Dermis microvascular lymphatic vessel endothelial cell (primary cell): ENCODE results near the gene GLCE. TPM values are rescaled to one million over a fixed set of nuclear protein-coding genes. Genes with fewer than 3 reads are reported as not detected.
"Not testable (repeated sequence)": the region's sequence is repeated elsewhere in the genome, so short reads cannot be mapped to it uniquely, and the experiment has no call there.

Source experiments
- DNase-seq, 2 donors: peaks; one replicate each; pipeline versions ENCODE4 v3.0.0 to v3.0.0-alpha.2; 2010; ENCODE audit warnings: low read depth in 2 of 2
- total RNA-seq: library from RNA; depleted of rRNA; stranded (reverse); fragments of >200 nt; gene quantifications from 2 replicates; pipeline ENCODE4 v1.2.1, GENCODE V29; 2014

GLCE gene
- total RNA-seq, 1 donor from 2014 or later: 68.7 TPM

DNA sequence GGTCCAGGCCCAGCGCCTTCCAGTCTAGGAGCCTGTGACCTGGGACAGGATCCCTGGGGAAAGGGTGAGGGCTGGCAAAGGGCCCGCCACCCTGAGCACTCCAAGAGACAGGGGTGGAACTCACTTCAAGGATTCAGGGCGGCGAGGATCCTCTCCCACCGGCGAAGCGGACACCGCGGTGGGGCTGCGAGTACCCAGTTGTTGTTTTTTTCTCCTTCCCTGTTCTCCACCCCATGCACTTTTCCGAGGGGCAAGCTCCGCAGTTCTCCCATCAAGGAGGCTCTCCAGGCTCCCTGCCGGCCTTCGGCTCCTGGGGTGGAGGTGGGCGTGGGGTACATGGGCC is 137.9 kb downstream of the GLCE start:
- DNase-seq: no peak

DNA sequence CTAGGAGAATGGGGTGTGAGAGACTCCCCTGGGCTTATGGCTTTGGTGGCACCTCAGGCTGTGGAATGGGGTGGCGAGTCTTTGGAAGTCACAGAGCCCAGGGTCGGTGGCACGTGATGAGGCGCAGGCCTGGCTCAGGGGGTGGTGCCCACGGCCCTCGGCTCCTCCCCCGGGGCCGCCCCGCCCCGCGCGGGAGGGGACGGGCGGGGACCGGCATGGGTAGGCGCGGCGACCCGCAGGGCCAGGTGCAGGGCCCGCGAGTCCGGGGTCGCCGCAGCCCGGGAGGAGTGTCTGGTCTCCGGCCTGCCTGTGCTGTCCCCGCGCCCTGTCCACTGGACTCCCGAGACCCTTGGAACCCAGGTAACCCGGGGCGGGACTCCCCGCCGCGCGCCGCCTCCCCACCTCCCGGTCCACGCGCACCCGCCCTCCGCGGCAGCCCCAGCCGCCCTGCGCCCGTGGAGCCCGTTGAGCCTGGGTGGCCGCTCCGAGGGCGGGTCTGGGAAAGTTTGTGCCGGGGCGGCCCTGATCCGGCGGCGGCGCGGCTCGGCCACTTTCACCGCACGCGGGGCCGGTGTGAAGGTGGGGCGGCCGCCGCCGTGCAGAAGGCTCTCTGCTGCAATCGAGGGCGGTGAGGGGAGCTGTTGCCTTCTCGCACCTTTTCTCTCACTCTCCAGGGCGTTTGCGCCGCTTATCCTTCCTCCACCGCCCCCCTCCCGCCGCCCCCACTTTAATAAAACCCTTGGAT is 138.4 kb downstream of the GLCE start, which contains the start of gene PAQR5:
TSS of gene PAQR5 (plus strand) at position 216 of the 745 bp plus-strand sequence. CDS start 61,169 bp downstream, outside the sequence.
- DNase-seq: peak in 1 of 2 donors; percentile 17

DNA sequence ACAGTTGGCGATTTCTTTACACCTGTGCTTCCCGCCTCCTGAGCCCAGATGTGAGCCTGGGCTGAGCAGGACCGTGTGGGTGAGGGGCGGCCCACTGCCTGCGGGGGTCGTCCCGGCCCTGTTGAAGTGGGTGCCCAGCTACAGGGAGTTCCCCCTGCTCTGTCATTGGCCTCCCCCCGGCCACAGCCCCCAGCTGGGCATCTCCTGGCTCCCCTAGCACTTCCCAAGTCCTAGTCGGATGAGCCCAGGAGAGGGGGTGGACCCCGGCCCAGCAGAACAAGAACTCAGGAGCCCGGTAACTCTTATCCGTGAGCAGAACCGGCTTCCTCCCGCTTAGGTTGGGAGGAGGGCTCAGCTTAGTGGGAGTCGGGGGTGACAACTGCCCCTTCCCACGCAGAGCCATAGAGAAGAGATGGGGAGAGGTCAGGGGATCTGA is 139.0 kb downstream of the GLCE start:
- no peak for DNase-seq

DNA sequence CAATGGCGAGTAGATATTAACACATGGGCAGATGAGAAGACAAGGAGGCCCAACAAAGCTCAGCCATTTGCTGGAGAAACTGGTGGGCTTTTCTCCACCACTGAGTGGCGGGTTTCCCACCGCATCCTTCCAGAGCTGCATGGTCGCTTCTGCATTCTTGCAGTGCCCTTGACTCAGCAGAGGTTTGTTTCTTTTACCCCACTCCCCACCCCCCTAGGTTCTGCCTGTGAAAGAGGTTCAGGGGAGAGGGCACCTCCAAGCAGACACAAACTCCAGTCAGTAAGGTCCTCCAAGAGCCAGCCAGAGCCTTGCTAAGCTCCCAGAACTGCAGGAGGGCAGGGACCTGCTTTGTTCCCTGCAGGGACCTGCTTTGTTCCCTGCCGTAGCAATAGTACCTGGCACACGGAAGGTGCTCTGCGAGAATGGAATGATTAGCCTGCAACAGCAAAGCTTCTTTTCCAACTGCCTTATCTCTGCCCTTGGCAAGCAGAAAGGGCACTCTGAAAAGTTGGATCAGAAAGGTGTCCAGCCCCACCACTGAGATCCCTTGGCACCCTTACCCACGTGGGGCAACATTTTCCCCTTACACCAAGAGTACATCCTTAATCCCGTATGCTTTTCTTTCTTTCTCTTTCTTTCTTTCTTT is 139.6 kb downstream of the GLCE start:
- no peak for DNase-seq

DNA sequence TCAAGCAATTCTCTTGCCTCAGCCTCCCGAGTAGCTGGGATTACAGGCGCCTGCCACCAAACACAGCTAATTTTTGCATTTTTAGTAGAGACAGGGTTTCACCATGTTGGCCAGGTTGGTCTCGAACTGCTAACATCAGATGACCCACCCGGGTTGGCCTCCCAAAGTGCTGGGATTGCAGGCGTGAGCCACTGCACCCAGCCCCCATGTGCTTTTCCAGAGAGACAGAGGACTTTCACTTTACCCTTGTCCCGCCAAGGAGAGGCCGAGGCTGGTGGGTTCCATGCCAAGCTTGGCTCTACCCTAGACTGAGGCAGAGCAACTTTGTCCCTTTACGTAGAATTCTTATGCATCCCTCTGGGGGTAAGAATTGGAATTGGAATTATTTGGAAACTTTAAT is 140.7 kb downstream of the GLCE start:
- not testable (repeated sequence) for DNase-seq

DNA sequence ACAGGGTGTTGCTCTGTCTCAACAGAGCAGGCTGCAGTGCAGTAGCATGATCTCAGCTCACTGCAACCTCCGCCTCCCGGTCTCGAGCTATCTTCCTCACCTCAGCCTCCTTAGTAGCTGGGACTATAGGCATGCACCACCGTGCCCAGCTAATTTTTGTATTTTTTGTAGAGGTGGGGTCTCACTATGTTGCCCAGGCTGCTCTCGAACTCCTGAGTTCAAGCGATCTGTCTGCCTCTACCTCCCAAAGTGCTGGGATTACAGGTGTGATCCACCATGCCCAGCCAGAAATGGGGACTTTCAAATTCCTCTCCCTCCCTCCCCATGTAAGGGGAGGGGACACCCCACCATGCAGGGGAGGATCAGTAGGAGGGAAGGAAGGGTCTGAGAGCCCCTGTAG is 141.7 kb downstream of the GLCE start:
- not testable (repeated sequence) for DNase-seq

DNA sequence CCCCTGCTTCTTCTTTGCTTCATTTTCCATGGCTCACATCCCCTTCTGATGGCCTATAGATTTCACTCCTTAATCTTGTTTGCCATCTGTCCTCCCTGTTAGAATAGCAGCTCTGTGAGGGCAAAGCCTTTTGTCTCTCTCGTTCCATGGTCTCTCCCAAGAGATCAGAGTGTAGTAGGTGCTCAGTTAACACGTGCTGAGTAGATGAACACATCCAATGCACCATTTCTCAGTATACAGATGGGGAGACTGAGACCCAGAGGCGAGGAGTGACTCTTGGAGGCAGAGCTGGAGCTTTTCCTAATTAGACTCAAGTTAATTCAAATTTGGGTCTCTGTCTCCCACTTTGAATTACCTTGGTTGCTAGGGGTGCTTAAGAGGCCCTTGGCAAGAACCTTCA is 142.5 kb downstream of the GLCE start:
- DNase-seq: no peak

DNA sequence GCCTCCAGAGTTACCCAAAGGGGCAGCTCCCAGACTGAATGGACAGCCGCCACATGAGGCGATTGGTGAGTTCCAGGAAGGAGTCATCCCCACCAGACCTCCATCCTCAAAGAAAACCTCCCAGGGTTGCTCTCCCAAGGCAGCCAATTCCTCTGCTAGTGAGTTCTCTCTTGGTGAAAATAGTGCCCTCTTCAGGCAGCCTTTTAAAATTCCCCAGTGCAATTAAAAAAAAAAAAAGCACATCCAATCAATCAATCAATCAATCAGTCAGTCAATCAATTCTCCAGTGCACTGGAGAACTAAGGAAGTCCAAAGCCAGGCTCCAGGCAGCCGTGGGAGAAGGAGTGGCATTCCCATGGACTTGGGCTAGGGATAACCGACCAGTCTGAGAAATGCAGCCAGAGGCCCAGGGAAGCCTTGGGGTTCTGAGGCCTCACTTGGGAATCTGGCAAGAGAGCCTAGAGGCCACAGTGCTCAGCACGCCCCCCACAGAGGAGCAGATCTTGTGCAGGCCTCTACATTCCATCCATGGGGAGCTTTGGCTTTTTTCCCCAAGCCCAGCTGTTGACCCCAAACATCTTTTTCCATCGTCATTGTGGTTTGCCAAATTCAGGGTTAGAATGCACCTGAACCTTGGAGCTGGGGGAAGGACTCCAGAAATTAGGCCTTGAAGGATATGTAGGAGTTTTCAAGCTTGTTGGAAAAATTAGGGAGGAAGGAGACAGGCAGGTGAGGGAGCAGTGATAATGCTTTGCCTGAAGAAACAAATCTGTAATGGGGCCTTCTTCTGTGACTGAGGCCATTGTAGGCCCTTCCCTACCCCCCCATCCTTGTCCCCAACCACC is 143.1 kb downstream of the GLCE start:
- no peak for DNase-seq

DNA sequence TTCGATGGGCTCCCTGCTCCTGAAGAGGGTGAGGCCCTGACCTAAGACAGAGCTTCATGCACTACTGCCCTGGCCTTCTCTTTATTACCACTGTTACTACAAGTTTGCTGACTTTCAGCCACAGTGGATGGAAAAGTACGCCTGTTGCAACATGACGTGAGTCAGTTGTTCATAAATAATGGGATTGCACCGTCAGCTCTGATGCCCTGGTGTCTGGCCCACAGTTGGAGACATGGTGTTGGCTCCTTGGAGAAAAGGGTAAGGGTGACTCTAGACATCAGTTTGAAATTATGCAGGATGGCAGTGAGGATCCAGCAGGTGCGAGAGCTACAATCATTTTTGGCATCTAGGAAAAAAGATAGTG is 143.7 kb downstream of the GLCE start:
- no peak for DNase-seq

DNA sequence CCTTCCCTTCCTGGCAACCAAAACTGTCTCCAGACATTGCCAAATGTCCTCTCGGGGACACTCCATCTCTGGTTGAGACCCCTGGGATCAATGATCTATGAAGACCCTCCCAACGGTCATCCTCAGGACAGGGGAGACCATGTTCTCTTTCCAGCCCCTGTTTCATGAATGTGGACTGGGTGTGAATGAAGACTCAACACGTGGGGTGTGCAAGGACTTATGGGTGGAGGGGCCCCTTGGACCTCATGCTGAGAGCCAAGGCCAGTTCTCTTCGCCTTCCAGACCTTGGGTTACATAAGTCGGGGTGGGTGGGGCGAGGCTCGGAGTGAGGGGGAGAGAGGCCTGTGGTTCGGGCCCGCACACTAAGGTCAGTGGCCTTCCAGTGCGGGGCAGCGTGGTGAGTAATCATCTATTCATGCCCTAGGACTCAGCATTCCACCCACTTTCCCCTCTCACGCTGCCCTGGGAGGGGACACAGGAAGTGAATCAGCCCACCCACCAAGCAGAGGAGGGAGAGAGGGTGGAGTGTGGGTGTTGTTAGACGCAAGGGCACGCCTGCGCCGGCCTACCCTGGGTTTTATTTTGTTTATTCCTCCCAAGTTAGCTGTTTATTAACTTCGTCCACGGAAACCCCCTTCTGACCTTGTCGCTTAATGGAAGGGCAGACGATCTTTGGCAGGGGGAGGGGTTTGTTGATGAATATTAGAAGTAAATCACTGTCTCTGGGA is 144.9 kb downstream of the GLCE start:
- peak in 1 of 2 donors; percentile 66 for DNase-seq

DNA sequence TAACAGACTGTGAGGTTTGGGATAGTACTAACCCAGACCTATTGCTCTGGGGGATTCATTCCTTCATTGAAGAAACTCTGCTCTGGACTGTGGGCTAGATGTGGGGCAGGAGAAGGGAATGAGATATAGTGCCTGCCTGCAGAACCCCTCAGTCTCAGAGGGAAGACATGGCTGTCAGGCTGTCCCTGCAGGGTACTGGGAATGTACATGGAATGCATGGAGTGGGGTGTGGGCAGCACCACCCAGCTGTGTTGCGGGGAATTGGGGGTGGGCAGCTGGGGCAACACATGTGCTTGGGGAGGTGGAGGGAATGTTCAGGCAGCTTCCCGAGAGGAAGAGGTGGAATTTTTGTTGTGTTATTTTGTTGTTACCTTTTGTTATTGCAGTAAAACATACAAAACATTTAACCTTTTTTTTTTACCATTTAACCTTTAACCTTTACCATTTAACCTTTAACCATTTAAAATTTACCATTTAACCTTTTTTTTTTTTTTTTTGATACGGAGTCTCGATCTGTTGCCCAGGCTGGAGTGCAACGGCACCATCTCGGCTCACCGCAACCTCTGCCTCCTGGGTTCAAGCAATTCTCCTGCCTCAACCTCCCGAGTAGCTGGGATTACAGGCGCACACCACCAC is 145.6 kb downstream of the GLCE start:
- no peak for DNase-seq

DNA sequence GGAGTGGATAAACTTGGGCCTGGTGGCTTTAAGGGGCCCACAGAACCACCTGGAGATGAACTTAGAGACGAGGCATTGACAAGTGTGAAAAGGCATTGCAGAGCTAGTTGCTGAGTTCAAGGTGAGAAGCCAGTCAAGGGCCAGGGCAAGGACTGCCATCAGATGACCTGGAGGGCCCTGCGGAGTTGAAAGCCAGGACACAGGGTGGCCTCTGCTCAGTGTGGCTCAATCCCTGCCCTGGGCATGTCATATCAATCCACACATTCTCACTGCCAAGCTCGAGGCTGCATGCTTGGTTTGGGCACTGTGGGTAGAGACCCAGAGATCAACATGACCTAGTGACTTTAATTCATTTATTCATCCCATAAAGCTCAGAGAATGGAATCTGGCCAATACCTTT is 147.5 kb downstream of the GLCE start:
- DNase-seq: no peak

DNA sequence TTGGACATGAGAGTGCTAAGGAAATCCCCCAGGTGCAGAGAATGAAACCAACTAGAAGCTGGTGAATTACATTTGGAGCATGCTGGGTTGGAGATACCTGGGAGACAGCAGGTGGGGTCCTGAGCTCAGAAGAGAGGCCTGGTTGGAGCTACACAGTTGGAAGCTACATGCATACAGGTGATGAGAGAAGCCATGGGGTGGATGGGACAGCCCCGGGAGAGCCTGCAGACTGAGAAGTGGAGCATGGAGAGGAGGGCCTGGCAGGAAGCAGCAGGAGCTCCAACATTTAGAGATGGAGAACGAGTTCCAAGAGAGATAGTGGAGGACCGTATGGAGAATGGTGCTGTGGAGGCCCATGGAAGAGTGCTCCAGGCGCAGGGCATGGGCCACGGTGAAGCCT is 148.5 kb downstream of the GLCE start:
- DNase-seq: no peak

DNA sequence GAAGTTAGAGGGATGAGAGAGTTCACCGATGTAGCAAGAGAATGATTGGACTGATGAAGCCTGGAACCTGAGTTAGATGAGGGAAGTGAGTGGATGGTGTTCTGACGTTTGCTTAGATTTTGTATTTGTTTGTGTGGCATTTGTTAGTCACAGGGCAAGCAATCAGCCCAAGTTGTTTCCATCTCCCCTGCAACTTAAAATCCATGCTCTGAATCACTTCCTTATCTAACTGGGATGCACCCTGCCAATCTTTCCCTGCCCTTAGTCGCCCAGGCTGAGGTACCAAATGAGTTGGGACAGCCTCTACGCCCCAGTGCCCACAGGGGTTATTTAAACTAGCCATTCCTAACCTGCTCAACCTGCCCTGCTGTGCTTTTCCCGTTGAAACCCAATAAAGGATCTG is 150.9 kb downstream of the GLCE start:
- peak in 1 of 2 donors; percentile 11 for DNase-seq

DNA sequence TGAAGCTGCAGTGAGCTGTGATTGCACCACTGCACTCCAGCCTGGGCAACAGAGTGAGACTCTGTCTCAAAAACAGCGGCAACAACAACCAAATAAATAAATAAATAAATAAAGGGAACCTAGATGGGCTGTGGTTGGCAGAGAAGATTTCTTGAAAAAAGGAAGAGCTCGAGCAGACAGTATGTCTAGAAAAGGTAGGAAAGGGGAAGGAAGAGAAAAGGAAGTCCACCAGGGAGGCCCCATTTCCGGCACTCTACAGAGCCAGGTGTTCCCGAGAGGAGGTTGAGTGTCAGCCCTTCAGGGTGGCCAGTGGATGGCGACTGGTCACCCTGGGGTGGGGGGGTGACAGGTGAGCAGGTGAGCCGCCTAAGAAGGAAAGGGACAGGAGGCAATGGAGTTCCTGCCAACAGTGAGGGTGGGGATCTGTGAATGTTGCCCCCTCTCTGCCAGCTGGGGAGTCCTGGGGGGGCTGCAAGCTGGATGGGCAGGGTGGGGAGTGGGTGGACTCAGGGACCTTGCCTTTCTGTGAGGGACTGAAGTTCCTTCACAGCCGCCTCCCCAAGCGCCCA is 153.1 kb downstream of the GLCE start:
- DNase-seq: no peak

DNA sequence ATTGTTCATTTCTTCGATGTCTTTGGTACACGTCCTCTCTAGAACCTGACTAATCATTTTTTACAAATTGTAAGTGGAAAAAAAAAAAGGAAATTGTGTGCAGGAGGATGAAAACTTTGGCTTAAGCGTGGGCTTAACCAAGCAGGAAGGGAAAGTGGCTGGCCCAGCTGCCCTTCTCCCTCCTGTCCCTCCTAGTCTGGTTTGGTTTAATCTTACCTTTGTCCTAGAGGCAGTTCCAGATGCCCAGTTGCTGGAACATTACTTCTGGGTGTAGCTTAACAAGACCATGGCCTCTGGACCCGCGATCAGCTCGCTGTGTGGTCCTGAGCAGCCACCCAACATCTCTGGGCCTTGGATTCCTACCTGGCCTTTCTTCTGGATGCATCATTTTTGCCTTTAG is 153.7 kb downstream of the GLCE start:
- no peak for DNase-seq

DNA sequence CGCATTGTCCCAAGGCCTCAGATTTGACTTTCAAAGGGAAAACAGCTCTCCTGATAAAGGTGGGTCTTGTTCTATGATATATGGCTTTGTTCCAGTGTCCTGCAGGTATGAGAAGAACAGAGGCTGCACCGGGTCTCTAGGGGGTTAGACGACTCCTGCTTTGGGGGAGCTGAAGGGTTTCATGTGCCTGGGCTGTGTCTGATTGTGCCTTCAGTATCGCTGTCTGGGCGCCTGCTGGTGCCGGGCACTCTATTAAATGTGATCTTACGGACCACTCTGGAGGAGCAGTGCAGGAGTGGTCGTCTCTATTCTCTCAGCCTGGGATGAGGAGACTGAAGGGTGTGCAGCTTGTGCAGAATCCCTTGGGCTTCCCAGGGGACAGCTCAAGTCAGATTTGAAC is 154.3 kb downstream of the GLCE start:
- DNase-seq: no peak

DNA sequence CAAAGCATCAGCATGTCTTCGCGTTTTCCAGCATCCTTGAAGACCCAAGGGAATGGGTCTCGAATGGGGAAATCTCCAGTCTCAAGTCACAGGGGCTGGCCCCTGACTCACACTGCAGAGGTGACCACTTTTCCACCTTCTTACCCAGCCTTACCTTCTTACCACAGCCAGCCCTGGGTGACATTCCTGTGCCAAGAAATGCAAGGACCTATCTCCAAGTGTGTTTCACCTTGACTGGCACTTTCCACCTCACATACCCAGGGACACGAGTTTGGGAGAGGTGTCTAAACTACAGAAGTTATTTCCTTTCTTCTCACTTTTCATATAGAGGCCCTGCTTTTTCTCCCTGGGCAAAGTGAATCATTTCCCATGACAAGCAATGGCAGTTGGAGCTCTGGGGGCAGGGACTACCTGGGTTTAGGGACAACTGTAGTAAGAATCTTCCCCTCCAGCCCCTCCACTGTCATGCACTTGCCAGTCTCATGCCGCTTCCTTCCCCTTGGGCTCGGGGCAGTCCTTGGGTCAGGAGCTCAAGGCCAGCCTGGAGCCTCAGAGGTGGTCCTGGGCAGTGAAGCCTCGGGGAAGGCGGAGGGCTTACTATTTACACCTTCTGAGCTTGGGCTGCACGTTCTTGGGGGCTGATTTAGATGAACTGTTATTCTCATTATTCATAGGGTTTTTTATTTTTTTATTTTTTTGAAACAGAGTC is 155.1 kb downstream of the GLCE start:
- DNase-seq: no peak

DNA sequence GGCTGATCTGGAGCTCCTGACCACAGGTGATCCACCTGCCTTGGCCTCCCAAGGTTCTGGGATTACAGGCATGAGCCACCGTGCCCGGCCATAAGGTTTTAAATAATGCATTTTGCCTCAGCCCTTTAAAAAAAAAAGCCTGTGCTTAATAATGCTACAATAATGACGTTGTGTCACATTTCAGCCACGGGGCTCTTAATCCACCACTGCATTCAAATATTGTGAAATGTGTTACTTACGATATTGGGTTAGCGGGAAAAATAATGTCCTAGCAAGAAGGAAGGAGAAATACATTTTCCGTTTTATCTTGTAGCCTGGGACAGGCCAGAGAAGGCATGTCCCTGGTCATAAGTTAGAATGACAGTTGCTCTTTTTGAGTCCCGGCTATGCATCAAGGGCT is 155.9 kb downstream of the GLCE start:
- no peak for DNase-seq

DNA sequence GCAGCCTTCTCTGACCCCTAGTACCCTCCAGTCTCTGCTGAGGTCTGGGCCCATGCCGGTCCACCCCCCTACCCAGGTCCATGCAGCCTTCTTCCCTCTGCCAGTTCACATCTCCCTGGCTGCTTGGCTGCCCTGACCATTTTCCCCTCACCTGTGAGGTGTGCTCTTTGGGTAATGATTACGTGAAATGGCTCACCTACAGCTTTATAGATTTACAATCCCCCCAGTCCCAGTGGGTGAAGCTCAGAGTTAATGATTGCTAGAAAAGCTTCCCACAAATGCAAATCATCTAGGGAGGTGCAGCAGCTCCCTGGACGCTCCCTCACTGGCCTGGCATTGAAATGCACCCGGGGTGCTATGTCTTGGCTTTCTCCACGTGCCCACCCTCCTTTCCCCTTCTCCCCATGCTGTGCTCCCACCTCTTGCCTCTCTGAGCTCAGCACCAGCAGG is 157.0 kb downstream of the GLCE start:
- no peak for DNase-seq
